Immature natural killer cell (primary cell): ENCODE data around the gene OSBPL7. TPM values are rescaled to one million over a fixed set of nuclear protein-coding genes. Genes with fewer than 3 reads are reported as not detected.
A peak's percentile ranks its signal among the peaks of the same experiment; 100 is the strongest.
"Not testable (repeated sequence)": the region's sequence is repeated elsewhere in the genome, so short reads cannot be mapped to it uniquely, and the experiment has no call there.

ENCODE experiments used
- DNase-seq, 3 donors: peaks; one replicate each; pipeline ENCODE4 v3.0.0; 2022; ENCODE audit warnings: mixed read lengths in 1 of 3
- H3K27ac Mint-ChIP-seq, 6 donors: one replicate each; pipeline ENCODE4 v1.8.0; 2020; ENCODE audit warnings: mixed read lengths in 6 of 6, mild to moderate bottlenecking in 5 of 6, inconsistent platforms in 4 of 6, moderate library complexity in 3 of 6
- H3K27me3 Mint-ChIP-seq, 3 donors: one replicate each; pipeline ENCODE4 v1.8.0; 2020 to 2021; ENCODE audit warnings: low read depth in 3 of 3, mild to moderate bottlenecking in 3 of 3, mixed read lengths in 3 of 3, moderate library complexity in 3 of 3, inconsistent platforms in 1 of 3
- H3K36me3 Mint-ChIP-seq, 3 donors: one replicate each; pipeline ENCODE4 v1.8.0; 2020; ENCODE audit warnings: mixed read lengths in 3 of 3, inconsistent platforms in 2 of 3, mild to moderate bottlenecking in 2 of 3
- H3K4me1 Mint-ChIP-seq, 2 donors: one replicate each; pipeline ENCODE4 v1.8.0; 2020; ENCODE audit warnings: inconsistent platforms in 2 of 2, mild to moderate bottlenecking in 2 of 2, mixed read lengths in 2 of 2, moderate library complexity in 1 of 2
- H3K4me3 Mint-ChIP-seq, 5 donors: one replicate each; pipeline ENCODE4 v1.8.0; 2020; ENCODE audit warnings: mild to moderate bottlenecking in 5 of 5, mixed read lengths in 5 of 5, inconsistent platforms in 3 of 5, moderate library complexity in 3 of 5
- H3K9me3 Mint-ChIP-seq, 6 donors: one replicate each; pipeline ENCODE4 v1.8.0; 2020; ENCODE audit warnings: mild to moderate bottlenecking in 6 of 6, mixed read lengths in 6 of 6, inconsistent platforms in 4 of 6, moderate library complexity in 3 of 6
- polyA plus RNA-seq, 3 donors: library from polyadenylated mRNA; unstranded; fragments of 300-500 nt; fragmentation: Illumina TruSeq; gene quantifications; one replicate each; pipeline ENCODE4 v1.2.3, GENCODE V29; 2021

OSBPL7 gene
- polyA plus RNA-seq, 3 donors from 2014 or later = 2.7 to 7.5 (median 3.8) TPM

GRCh38 chr17:47776330-47777197 lies 45.0 kb downstream of the OSBPL7 start:
- H3K4me3 Mint-ChIP-seq = no peak overlapping the region
- no peak overlapping the region for H3K27ac Mint-ChIP-seq
- H3K27me3 Mint-ChIP-seq = peaks cover 4 to 26% (median 16%) of the 10 kb centered on the region in 3 donors

GRCh38 chr17:47774987-47775580 lies 46.5 kb downstream of the OSBPL7 start:
- no peak overlapping the region for H3K27ac Mint-ChIP-seq
- peaks cover 0 to 4% (median 0%) of the 10 kb centered on the region in 3 donors for H3K36me3 Mint-ChIP-seq
- H3K9me3 Mint-ChIP-seq = no peaks in the 10 kb centered on the region
- H3K27me3 Mint-ChIP-seq = peaks cover 4 to 21% (median 16%) of the 10 kb centered on the region in 3 donors
- peaks cover 5 to 8% of the 10 kb centered on the region in 2 donors for H3K4me1 Mint-ChIP-seq
- no peak for DNase-seq
- no peak overlapping the region for H3K4me3 Mint-ChIP-seq

More at GRCh38 chr17:47776330-47777197, 45.0 kb downstream of the OSBPL7 start:
- peak; percentile 42 to 59 (median 53) for DNase-seq
- Mint-ChIP-seq H3K36me3 (peaks cover 0 to 4% (median 0%) of the 10 kb centered on the region in 3 donors), H3K4me1 (peaks cover 5 to 8% of the 10 kb centered on the region in 2 donors), H3K9me3 (no peaks in the 10 kb centered on the region)

- Mint-ChIP-seq H3K9me3 (no peaks in the 10 kb centered on the region), H3K4me1 (peaks cover 5 to 8% of the 10 kb centered on the region in 2 donors), H3K27me3 (peaks cover 2 to 21% (median 16%) of the 10 kb centered on the region in 3 donors), H3K36me3 (peaks cover 0 to 4% (median 0%) of the 10 kb centered on the region in 3 donors), H3K4me3 (no peak overlapping the region), H3K27ac (no peak overlapping the region)
- DNase-seq = no peak
Measured at GRCh38 chr17:47774331-47774730, 47.3 kb downstream of the OSBPL7 start.

- H3K4me3 Mint-ChIP-seq, H3K27ac Mint-ChIP-seq, H3K36me3 Mint-ChIP-seq, H3K4me1 Mint-ChIP-seq, H3K9me3 Mint-ChIP-seq, DNase-seq: not testable (repeated sequence)
- peaks cover 2 to 21% (median 16%) of the 10 kb centered on the region in 3 donors for H3K27me3 Mint-ChIP-seq
Measured at GRCh38 chr17:47773649-47774048, 47.9 kb downstream of the OSBPL7 start.

- H3K27me3 Mint-ChIP-seq = peaks cover 0 to 3% (median 2%) of the 10 kb centered on the region in 3 donors
- H3K4me3 Mint-ChIP-seq = peak overlapping the region in 2 of 5 donors; percentile 15 to 29
- H3K4me1 Mint-ChIP-seq = peaks cover 20 to 26% of the 10 kb centered on the region in 2 donors
- peaks cover 3 to 19% (median 16%) of the 10 kb centered on the region in 6 donors for H3K9me3 Mint-ChIP-seq
- no peak for DNase-seq
- peaks cover 4 to 7% (median 6%) of the 10 kb centered on the region in 3 donors for H3K36me3 Mint-ChIP-seq
- peak overlapping the region in 5 of 6 donors; percentile 38 to 90 (median 51) for H3K27ac Mint-ChIP-seq
Measured at GRCh38 chr17:47763913-47764582, 57.5 kb downstream of the OSBPL7 start.

- Mint-ChIP-seq H3K36me3 (peaks cover 4 to 7% (median 6%) of the 10 kb centered on the region in 3 donors), H3K27ac (peak overlapping the region in 4 of 6 donors; percentile 2 to 90 (median 76)), H3K4me3 (peak overlapping the region in 4 of 5 donors; percentile 33 to 75 (median 62)), H3K9me3 (peaks cover 3 to 19% (median 16%) of the 10 kb centered on the region in 6 donors), H3K27me3 (peaks cover 0 to 3% (median 2%) of the 10 kb centered on the region in 3 donors), H3K4me1 (peaks cover 22 to 28% of the 10 kb centered on the region in 2 donors)
- DNase-seq = peak; percentile 55 to 71 (median 57)
Measured at GRCh38 chr17:47762728-47763127, 58.9 kb downstream of the OSBPL7 start.

- Mint-ChIP-seq H3K27me3 (peaks cover 0 to 3% (median 2%) of the 10 kb centered on the region in 3 donors), H3K4me1 (peaks cover 30 to 46% of the 10 kb centered on the region in 2 donors), H3K9me3 (peaks cover 3 to 19% (median 16%) of the 10 kb centered on the region in 6 donors), H3K27ac (no peak overlapping the region), H3K36me3 (peaks cover 4 to 7% (median 6%) of the 10 kb centered on the region in 3 donors), H3K4me3 (no peak overlapping the region)
- DNase-seq = no peak
Measured at GRCh38 chr17:47760409-47761140, 61.0 kb downstream of the OSBPL7 start.

GRCh38 chr17:47757386-47757785 lies 64.2 kb downstream of the OSBPL7 start:
- peaks cover 3 to 19% (median 16%) of the 10 kb centered on the region in 6 donors for H3K9me3 Mint-ChIP-seq
- DNase-seq = no peak
- peaks cover 31 to 51% of the 10 kb centered on the region in 2 donors for H3K4me1 Mint-ChIP-seq
- H3K27me3 Mint-ChIP-seq = peaks cover 0 to 2% (median 0%) of the 10 kb centered on the region in 3 donors
- peak overlapping the region; percentile 6 to 75 (median 60) for H3K27ac Mint-ChIP-seq
- no peak overlapping the region for H3K4me3 Mint-ChIP-seq
- H3K36me3 Mint-ChIP-seq = peaks cover 4 to 11% (median 6%) of the 10 kb centered on the region in 3 donors

Other genes with a start within 250 kb of the OSBPL7 start
- gene KPNB1, start 171.9 kb downstream of the OSBPL7 start, polyA plus RNA-seq = 10 to 100 TPM; 15.8 to 27.9 (median 17.3) TPM
- 1 to 10 TPM; 1.3 to 2.3 (median 2.2) TPM for gene TBKBP1, start 127.6 kb downstream of the OSBPL7 start, polyA plus RNA-seq
- gene TBX21, start 88.6 kb downstream of the OSBPL7 start, polyA plus RNA-seq = 100 to 1,000 TPM; 199 to 385 (median 225) TPM
- 100 to 1,000 TPM in 2 of 3 donors, 10 to 100 TPM in 1; 50.5 to 189 (median 114) TPM for gene MRPL10, start 9.7 kb upstream of the OSBPL7 start, polyA plus RNA-seq
- under 1 TPM in 2 of 3 donors, not detected in 1; 0.66 to 0.82 TPM for gene LRRC46, start 9.9 kb upstream of the OSBPL7 start, polyA plus RNA-seq
- 10 to 100 TPM; 17.7 to 41.2 (median 22.5) TPM for gene SCRN2, start 19.5 kb upstream of the OSBPL7 start, polyA plus RNA-seq
- gene SP6, start 29.4 kb upstream of the OSBPL7 start, polyA plus RNA-seq = not detected
- gene SP2, start 74.4 kb upstream of the OSBPL7 start, polyA plus RNA-seq = 10 to 100 TPM in 1 of 3 donors, 1 to 10 TPM in 2; 2.0 to 13.7 (median 5.0) TPM
- 10 to 100 TPM; 14.3 to 21.2 (median 18.6) TPM for gene PNPO, start 119.8 kb upstream of the OSBPL7 start, polyA plus RNA-seq
- gene PRR15L, start 136.1 kb upstream of the OSBPL7 start, polyA plus RNA-seq = under 1 TPM in 1 of 3 donors, not detected in 2; 0.16 TPM
- 10 to 100 TPM; 66.3 to 97.2 (median 84.0) TPM for gene CDK5RAP3, start 149.3 kb upstream of the OSBPL7 start, polyA plus RNA-seq
- gene COPZ2, start 216.0 kb upstream of the OSBPL7 start, polyA plus RNA-seq = 10 to 100 TPM; 38.9 to 64.2 (median 41.3) TPM
- gene NFE2L1, start 226.6 kb upstream of the OSBPL7 start, polyA plus RNA-seq = 10 to 100 TPM in 1 of 3 donors, 1 to 10 TPM in 2; 5.9 to 18.4 (median 7.1) TPM